ENCODE measurements around the gene RAPGEF4. TPM values are rescaled to one million over a fixed set of nuclear protein-coding genes. Genes with fewer than 3 reads are reported as not detected.

Gene RAPGEF4
- total and polyA plus RNA-seq, 2 donors (not counting 1 experiment from before 2014, with no cell fraction given): 0.22 to 0.30 TPM

DNA sequence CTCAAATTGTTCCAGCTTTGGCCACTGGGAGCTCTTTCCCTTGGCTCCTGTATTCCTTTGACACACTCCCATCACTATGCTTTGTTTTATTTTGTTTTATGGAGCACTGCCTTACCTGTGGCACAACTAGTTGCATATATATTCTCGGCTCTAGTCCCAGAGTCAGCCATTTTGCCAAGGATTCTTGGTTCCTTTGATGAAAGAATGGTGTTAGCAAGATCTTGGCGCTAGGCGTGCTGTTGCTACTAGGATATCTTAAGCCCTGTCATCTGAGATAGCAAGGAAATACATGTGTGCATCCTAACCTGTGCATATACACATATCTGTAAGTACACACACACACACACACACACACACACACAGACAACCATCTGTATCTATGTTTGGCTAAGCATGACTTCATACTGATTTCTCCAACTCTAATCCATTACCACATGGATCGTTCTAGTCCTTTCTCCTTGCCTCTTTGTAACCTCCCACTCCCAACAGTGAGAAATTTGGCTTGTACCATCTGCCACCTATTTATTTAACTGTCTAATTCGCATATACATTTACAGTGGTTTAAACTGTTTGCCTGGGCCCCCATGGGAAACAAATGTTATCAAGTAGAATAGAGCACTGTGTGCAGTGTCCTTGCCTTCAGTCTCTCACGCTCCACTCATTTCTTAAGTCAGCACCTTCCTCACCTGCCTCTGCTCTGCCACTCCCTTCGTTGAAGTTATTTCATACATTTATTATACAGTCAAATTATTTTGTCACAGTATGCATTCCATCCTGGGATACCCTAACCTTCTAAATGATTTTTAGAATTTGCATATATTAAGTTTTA is 202.5 kb downstream of the RAPGEF4 start:
- no peaks in the 10 kb centered on the region for H3K4me1 ChIP-seq (ENCODE audit: control insufficient read depth in 2 of 2, insufficient read depth in 2 of 2, low read length in 2 of 2)
- no peak overlapping the region for H3K9ac ChIP-seq (ENCODE audit: low read length)
- no peaks in the 10 kb centered on the region for H3K9me3 ChIP-seq (ENCODE audit: control extremely low read depth in 1 of 3, control insufficient read depth in 2 of 3, insufficient read depth in 1 of 3, low read length in 2 of 3)
- no peaks in the 10 kb centered on the region for H3K79me2 ChIP-seq (ENCODE audit: control insufficient read depth, insufficient read depth, low read length)
- Mint-ChIP-seq H3K4me1 (no peaks in the 10 kb centered on the region), H3K9me3 (ENCODE audit: insufficient read depth) (no peaks in the 10 kb centered on the region), H3K4me3 (no peak overlapping the region), H3K27ac (no peak overlapping the region), H3K27me3 (peaks cover 36% of the 10 kb centered on the region)
- no peak for DNase-seq
- no peak for ATAC-seq (ENCODE audit: low read depth)
- intact Hi-C loops (cut with micrococcal nuclease): loop anchor here (10.0 kb wide), 1 partner anchor 1343 kb away; no protein-coding TSS in a partner anchor
- H3K4me3 ChIP-seq (ENCODE audit: control extremely low read depth in 1 of 5, extremely low read depth in 1 of 5, insufficient read depth in 1 of 5, low read depth in 2 of 5, low read length in 4 of 5): no peak overlapping the region
- WGBS (ENCODE audit: insufficient coverage): 92% methylated on average over 3 of the region's 7 CpGs
- H3K27ac ChIP-seq (ENCODE audit: low read length in 2 of 2): no peak overlapping the region
- no peaks in the 10 kb centered on the region for H3K36me3 ChIP-seq (replicated peaks in 1 of 2; ENCODE audit: control extremely low read depth in 1 of 2, control insufficient read depth in 1 of 2, extremely low read depth in 1 of 2, insufficient read depth in 2 of 2, low read length in 1 of 2)
- peaks cover 0 to 4% (median 1%) of the 10 kb centered on the region in 4 experiments for H3K27me3 ChIP-seq (replicated peaks in 1 of 4; ENCODE audit: control extremely low read depth in 1 of 4, control insufficient read depth in 3 of 4, insufficient read depth in 4 of 4, low read length in 3 of 4)
- H3K4me2 ChIP-seq (replicated peaks; ENCODE audit: low read depth, low read length, poor library complexity, severe bottlenecking): no peak overlapping the region
- ChIA-PET POLR2A (no interaction called here), CTCF (no interaction called here)
- H2AFZ ChIP-seq (ENCODE audit: insufficient read depth, low read depth, low read length, poor library complexity, severe bottlenecking): no peak overlapping the region
- H4K20me1 ChIP-seq (ENCODE audit: control insufficient read depth, insufficient read depth, low read length, poor library complexity, severe bottlenecking): no peaks in the 10 kb centered on the region
- TF ChIP-seq, protein P1, sequence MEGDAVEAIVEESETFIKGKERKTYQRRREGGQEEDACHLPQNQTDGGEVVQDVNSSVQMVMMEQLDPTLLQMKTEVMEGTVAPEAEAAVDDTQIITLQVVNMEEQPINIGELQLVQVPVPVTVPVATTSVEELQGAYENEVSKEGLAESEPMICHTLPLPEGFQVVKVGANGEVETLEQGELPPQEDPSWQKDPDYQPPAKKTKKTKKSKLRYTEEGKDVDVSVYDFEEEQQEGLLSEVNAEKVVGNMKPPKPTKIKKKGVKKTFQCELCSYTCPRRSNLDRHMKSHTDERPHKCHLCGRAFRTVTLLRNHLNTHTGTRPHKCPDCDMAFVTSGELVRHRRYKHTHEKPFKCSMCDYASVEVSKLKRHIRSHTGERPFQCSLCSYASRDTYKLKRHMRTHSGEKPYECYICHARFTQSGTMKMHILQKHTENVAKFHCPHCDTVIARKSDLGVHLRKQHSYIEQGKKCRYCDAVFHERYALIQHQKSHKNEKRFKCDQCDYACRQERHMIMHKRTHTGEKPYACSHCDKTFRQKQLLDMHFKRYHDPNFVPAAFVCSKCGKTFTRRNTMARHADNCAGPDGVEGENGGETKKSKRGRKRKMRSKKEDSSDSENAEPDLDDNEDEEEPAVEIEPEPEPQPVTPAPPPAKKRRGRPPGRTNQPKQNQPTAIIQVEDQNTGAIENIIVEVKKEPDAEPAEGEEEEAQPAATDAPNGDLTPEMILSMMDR (IDR thresholded peaks at IDR 0.05): no peak
- no peak for TF ChIP-seq EZH2 (IDR thresholded peaks at IDR 0.05; ENCODE audit: borderline replicate concordance, insufficient read depth, low read depth, low read length, poor library complexity, severe bottlenecking)

DNA sequence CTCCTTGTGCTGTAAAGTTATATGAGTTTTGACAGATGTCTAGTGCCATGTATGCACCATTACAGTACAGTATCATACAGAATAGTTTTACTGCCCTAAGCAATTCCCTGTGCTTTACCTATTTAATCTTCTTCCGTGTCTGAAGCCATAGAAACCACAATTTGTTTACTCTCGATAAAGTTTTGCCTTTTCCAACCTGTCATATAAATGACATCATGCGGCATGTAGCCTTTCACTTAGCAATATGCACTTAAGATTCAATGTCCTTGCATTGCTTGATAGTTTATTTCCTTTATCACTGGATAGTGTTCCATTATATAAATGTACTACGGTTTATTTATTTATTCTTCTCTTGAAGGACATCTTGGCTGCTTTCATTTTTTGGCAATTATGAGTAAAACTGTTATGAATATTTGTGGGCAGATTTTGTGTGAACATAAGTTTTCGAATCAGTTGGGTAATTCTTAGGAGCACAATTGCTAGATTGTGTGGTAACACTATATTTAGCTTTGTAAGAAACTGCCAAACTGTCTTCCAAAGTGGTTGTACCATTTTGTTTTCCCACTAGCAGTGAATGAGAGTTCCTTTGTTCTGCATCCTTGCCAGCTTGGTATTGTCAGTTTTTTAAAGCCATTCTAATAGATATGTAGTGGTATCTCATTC is 203.2 kb downstream of the RAPGEF4 start:
- no peak for TF ChIP-seq EZH2 (IDR thresholded peaks at IDR 0.05; ENCODE audit: borderline replicate concordance, insufficient read depth, low read depth, low read length, poor library complexity, severe bottlenecking)
- TF ChIP-seq, protein P1 (IDR thresholded peaks at IDR 0.05): no peak
- CTCF ChIA-PET: no interaction called here
- POLR2A ChIA-PET: no interaction called here
- Mint-ChIP-seq H3K27ac (no peak overlapping the region), H3K27me3 (peaks cover 33% of the 10 kb centered on the region), H3K4me1 (no peaks in the 10 kb centered on the region), H3K4me3 (no peak overlapping the region), H3K9me3 (ENCODE audit: insufficient read depth) (no peaks in the 10 kb centered on the region)
- H2AFZ ChIP-seq (ENCODE audit: insufficient read depth, low read depth, low read length, poor library complexity, severe bottlenecking): no peak overlapping the region
- no peaks in the 10 kb centered on the region for H3K79me2 ChIP-seq (ENCODE audit: control insufficient read depth, insufficient read depth, low read length)
- ATAC-seq (ENCODE audit: low read depth) (no peak), DNase-seq (no peak)
- H3K27ac ChIP-seq (ENCODE audit: low read length in 2 of 2): no peak overlapping the region
- H4K20me1 ChIP-seq (ENCODE audit: control insufficient read depth, insufficient read depth, low read length, poor library complexity, severe bottlenecking): no peaks in the 10 kb centered on the region
- 55% methylated on average over 2 of the region's 5 CpGs for WGBS (ENCODE audit: insufficient coverage)
- no peaks in the 10 kb centered on the region for H3K9me3 ChIP-seq (ENCODE audit: control extremely low read depth in 1 of 3, control insufficient read depth in 2 of 3, insufficient read depth in 1 of 3, low read length in 2 of 3)
- intact Hi-C loops (cut with micrococcal nuclease): loop anchor here (10.0 kb wide), 1 partner anchor 1344 kb away; no protein-coding TSS in a partner anchor
- no peak overlapping the region for H3K4me3 ChIP-seq (ENCODE audit: control extremely low read depth in 1 of 5, extremely low read depth in 1 of 5, insufficient read depth in 1 of 5, low read depth in 2 of 5, low read length in 4 of 5)
- no peaks in the 10 kb centered on the region for H3K4me1 ChIP-seq (ENCODE audit: control insufficient read depth in 2 of 2, insufficient read depth in 2 of 2, low read length in 2 of 2)
- H3K36me3 ChIP-seq (replicated peaks in 1 of 2; ENCODE audit: control extremely low read depth in 1 of 2, control insufficient read depth in 1 of 2, extremely low read depth in 1 of 2, insufficient read depth in 2 of 2, low read length in 1 of 2): no peaks in the 10 kb centered on the region
- H3K9ac ChIP-seq (ENCODE audit: low read length): no peak overlapping the region
- peaks cover 0 to 5% (median 1%) of the 10 kb centered on the region in 4 experiments for H3K27me3 ChIP-seq (replicated peaks in 1 of 4; ENCODE audit: control extremely low read depth in 1 of 4, control insufficient read depth in 3 of 4, insufficient read depth in 4 of 4, low read length in 3 of 4)
- H3K4me2 ChIP-seq (replicated peaks; ENCODE audit: low read depth, low read length, poor library complexity, severe bottlenecking): no peak overlapping the region

Measured in B cell (primary cell).